Renal pelvis (tissue), 4 donors: ENCODE data around the gene NRIP2. TPM values are rescaled to one million over a fixed set of nuclear protein-coding genes. Genes with fewer than 3 reads are reported as not detected.

ENCODE experiments used
- DNase-seq: peaks from one replicate; pipeline ENCODE4 v3.0.0-alpha.2; 2013
- polyA plus RNA-seq, 3 donors: library from polyadenylated mRNA; unstranded; fragments of 120-200 nt; gene quantifications; one replicate each; pipeline ENCODE4 v1.2.1, GENCODE V29; 2013; ENCODE audit not compliant: insufficient read length in 3 of 3

The NRIP2 gene
- polyA plus RNA-seq, 3 donors = 30.1 to 40.6 (median 32.4) TPM

GRCh38 chr12:2812290-2813213 lies 22.3 kb downstream of the NRIP2 start, which contains the start of gene ITFG2:
Gene ITFG2, plus strand, starts transcription at chr12:2812668. Its CDS starts 93 bp downstream, at chr12:2812761.
- peak; percentile 99 for DNase-seq

GRCh38 chr12:2811801-2812200 lies 23.0 kb downstream of the NRIP2 start:
- no peak for DNase-seq

DNA sequence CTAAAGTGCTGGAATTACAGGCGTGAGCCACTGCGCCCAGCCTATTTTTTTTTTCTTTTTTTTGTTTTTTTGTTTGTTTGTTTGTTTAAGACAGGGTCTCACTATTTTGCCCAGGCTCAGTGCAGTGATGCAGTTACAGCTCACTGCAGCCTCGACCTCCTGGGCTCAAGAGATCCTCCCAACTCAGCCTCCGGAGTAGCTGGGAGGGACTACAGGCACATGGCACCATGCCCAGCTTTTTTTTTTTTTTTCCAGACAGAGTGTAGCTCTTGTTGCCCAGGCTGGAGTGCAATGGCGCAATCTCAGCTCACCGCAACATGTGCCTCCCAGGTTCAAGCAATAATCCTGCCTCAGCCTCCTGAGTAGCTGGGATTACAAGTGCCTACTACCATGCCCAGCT lies 28.1 kb downstream of the NRIP2 start:
- DNase-seq = no peak

GRCh38 chr12:2805143-2805520 lies 29.7 kb downstream of the NRIP2 start:
- DNase-seq = no peak

DNA sequence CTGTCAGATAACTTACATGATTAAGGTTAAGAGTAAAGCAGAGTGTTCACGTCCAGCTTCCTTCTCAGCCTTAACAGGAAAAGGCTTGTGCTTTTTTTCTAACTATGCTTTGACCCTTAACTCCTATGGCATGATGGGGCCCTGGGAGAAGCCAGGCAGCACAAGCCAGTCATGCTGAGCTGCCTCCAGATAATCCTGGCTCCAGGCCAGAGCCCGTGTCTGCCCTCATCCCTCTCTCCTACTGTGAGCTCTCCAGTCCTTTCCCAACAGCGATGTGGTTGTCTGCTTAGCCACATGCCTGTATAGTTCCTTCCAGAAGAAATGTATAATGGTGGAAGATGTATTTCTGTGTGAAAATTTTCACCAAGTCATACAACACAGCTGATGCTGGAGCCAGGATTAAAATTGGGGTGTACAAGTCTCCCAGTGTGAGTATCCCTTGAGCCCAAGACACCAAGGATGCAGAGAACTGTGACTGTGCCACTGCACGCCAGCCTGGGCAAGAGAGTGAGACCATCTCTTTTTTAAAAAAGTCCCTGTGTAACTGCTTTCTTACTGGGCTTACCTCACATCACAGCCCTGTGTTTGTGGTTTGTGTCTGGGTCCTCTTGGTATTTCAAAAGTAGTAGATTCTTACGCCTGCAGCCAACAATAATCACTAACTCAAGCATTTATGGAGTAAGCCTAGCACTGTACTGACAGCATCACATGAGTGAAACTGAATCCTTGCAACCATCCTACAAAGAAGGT lies 30.3 kb downstream of the NRIP2 start:
- no peak for DNase-seq

DNA sequence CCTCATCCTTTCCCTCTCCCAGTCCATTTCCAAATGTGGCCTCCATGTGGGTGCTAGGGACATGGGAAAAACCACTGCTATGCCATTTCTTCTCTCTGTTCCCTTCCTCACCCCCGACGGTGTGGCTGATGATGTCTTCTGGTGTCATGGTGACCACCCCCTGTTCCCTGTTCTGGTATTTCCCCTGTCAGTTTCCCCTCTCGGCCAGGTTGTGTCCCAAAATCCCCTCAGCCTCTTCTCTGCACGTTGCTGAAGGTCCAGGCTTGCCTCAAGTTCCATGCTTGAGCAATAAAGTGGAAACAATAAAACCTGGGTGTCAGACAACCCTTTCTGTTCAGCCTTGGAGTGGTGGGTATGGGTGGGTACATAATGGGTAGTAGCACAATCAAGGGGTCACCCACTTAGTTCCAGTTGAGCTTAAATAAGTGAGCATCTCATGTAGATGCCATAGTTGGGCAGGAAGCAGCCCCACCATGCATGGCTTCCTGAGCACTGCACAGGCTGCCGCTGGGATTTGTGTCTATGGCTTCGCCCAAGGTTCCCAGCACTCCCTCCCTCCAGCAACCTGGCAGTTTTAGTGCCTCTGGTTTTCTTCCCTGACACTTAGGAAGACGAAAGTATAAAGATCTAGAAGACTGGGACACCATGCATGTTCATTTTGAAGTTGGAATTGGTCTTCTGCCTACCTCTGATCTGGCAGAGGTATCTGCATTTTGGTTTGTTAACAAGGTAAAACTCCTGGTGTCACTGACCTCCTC lies 31.0 kb downstream of the NRIP2 start:
- DNase-seq = no peak

DNA sequence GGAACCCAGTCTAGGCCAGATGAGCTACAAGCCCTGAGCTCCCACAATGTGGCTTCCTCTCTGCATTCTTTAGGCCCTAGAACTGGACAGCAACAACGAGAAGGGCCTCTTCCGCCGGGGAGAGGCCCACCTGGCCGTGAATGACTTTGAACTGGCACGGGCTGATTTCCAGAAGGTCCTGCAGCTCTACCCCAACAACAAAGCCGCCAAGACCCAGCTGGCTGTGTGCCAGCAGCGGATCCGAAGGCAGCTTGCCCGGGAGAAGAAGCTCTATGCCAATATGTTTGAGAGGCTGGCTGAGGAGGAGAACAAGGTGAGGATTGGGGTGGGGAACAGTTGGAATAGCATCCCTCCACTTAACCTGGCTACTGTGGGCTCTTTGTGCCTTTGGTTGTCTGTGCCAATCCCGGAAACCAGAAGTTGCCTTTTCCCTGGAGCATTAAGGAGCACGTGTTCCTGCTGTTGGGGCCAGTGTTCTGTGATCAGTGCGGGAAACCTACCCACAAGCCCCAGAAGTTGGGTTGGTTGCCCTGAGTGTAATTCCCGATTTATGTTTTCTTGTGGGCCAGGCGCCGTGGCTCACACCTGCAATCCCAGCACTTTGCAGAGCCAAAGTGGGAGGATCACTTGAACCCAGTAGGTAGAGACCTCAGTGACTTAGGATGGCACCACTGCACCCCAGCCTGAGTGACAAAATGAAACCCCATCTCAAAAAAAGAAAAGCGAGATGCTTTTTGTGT lies 33.6 kb downstream of the NRIP2 start:
- DNase-seq = no peak

- no peak for DNase-seq
These were observed 34.7 kb downstream of the NRIP2 start for GRCh38 chr12:2800046-2800570.

- no peak for DNase-seq
These were observed 37.0 kb downstream of the NRIP2 start for GRCh38 chr12:2797721-2798418.

- no peak for DNase-seq
These were observed 38.6 kb downstream of the NRIP2 start for GRCh38 chr12:2796187-2796666.

DNA sequence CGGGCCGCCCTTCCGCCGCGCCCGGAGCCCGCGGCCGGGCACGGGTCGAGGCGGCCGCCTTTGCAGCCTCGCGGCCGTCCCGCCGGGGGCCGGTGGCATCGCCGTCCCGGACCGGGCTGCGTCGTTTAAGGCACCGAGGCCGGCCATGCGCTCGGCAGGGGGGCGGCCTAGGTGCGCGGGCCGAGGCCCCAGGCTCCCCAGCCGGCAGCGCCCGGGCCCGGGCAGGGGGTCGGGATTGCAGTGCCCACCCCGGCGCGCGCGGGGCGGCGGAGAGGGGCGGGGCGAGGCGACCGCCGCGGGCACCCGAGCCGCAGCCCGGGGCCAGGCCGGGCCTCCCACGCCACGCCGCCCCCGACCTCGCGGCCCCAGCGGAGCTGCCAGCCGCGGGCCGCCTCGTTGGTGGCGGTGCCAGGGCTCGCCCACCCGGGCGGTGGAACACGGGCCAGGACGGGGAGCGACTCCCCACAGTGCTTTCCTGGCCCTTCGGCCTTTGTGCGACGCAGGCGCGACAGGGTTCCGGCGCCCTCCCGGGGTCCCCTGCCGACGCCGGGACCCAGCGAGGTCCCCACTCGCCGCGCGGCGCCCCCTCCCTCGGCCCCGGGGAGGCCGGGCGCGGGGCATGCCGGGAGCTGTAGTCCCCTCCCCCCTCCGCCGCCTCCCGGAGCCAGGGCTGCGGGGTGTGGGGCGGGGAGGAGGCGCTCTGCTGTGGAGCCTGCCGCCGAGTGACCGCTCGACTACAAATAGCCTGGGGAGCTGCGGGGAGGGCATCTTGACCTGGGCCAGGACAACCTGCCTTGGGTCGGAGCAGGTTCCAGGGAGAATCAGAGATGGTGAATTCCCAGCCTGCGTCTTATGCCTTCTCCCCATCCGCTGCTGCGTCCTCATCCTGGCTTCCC lies 39.3 kb downstream of the NRIP2 start:
- no peak for DNase-seq

GRCh38 chr12:2794736-2795289 lies 40.0 kb downstream of the NRIP2 start, which contains the start of gene FKBP4:
Gene FKBP4, plus strand, starts transcription at chr12:2794970. Its CDS starts 170 bp downstream, at chr12:2795140.
- DNase-seq = peak; percentile 88

DNA sequence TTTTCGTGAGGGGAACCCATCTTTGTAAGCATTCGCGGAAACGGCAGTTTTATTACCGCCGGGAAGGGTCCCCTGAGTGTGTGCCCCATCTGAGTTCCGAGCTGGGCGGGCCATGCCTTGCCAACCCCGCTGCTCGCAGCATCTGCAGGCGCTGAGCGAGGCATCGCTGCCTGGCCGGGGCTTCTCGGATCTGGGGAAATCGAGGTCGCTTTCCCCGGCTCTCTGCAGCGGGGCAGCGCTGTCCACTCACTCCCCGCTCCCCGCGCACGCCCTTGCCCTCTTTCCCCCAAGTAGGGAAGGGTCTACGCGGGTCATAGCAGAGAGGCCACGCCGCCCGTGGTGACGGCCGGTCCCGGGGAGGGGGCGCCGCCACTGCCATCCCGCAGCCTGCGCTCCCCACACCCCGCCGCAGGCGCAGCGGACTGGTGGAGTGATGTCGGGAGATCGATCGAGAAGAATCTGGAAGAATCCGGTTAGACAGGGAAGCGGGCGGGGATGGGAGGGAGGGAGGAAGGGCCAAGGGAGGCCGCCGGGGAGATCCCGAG lies 40.6 kb downstream of the NRIP2 start:
- no peak for DNase-seq

- DNase-seq = no peak
These were observed 41.3 kb downstream of the NRIP2 start for GRCh38 chr12:2793561-2793960.

DNA sequence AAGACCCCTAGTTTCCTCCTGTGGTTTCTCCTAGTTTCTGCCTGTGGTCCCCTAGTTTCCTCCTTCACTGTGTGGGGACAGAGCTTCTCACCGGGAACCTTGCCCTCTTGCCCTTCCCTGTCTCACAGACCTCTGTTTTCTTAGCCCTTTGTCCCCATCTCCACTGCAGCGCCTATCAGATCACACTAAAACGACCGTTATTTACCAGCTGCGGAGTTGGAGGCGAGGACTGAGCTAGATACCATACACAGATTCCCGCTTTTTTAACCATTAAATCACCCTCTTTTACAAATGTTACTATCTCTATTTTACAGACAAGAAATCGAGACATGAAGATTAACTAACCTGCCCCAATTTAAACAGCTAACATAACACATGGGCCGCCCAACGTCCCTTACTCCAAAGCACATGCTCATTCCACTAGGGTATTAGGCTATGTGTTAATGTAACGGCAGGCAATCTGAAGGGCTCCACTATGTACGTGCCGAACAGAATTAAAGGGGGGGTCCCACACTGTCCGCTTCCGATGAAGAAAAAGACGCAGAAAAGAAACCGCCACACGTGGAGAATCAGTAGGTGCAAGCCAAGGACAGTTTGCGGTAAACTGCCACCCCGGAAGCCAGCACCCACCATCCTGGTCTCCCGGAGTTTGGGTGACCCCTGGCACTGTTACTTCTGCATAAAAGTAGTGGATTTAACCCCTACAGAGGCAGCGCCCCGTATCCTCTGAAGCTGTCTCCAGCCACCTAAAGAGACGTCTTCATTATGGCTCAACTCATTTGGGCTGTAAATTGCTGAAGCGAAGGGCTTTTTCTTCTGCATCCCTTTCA lies 41.9 kb downstream of the NRIP2 start:
- DNase-seq = no peak

DNA sequence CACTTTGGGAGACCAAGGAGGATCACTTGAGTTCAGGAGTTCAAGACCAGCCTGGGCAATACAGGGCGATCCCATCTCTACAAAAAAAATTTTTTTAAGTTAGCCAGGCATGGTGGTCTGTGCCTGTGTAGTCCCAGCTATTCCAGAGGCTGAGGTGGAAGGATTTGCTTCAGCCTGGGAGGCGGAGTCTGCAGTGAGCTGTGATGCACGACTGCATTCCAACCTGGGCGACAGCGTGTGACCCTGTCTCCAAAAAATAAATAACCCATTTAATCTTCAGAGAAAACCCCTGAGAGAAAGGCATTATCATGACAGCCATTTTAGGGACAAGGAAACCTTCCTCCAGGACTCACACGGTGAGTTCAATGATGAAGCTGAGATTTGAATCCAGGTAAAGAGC lies 43.7 kb downstream of the NRIP2 start:
- no peak for DNase-seq

DNA sequence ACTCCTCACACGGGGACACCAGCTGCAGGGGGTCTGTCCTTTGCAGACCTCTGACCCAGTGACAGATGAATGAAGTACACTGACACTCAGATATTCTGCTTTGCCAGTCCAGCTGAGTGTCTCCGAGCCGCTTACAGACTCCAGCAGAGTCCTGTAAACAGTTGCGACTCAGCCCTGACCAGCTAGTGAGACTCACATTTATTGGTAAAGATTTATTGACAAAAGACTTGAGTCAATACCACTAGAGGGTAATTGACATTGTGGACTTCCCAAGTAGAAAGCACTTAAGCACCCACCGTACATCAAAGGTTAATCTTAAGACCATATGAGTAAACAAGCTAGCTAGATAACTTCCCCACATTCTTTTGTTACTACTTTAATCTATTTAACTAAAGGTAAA lies 49.8 kb downstream of the NRIP2 start:
- DNase-seq = no peak
